Upper lobe of right lung (tissue), 1 donor: ENCODE measurements around the gene HSPB6. TPM values are rescaled to one million over a fixed set of nuclear protein-coding genes. Genes with fewer than 3 reads are reported as not detected.
A peak's percentile ranks its signal among the peaks of the same experiment; 100 is the strongest.

Experiments
- ATAC-seq: fragments of 200-7000 bp; cut with Tn5 transposase; one replicate; pipeline ENCODE4 v1.9.1; 2020; ENCODE audit warnings: mild to moderate bottlenecking, moderate library complexity
- DNase-seq: peaks from one replicate; pipeline ENCODE4 v3.0.0-alpha.2; 2020
- H3K27ac ChIP-seq: fragments of 200-600 bp; one replicate; pipeline ENCODE4 v1.8.0; 2022
- H3K27me3 ChIP-seq: fragments of 200-600 bp; one replicate; pipeline ENCODE4 v1.8.0; 2022; ENCODE audit warnings: mild to moderate bottlenecking
- H3K36me3 ChIP-seq: fragments of 200-600 bp; one replicate; pipeline ENCODE4 v1.8.0; 2022
- H3K4me1 ChIP-seq: fragments of 200-600 bp; one replicate; pipeline ENCODE4 v1.8.0; 2022
- H3K4me3 ChIP-seq: fragments of 200-600 bp; one replicate; pipeline ENCODE4 v1.8.0; 2022; ENCODE audit warnings: mild to moderate bottlenecking
- H3K9me3 ChIP-seq: fragments of 200-600 bp; one replicate; pipeline ENCODE4 v1.8.0; 2022
- intact Hi-C: fragments of 100-400 bp; cut with DNase I; formaldehyde crosslinking; loops from one replicate; pipeline ENCODE4 v1.11.0; 2022
- total RNA-seq: library from RNA; stranded (reverse); fragmentation: NEBNext Ultra II Directional; extraction: Animal tissue kit (Norgen Biotek cat#: 25700); gene quantifications from one replicate; pipeline ENCODE4 v1.2.1, GENCODE V29; 2021
- TF ChIP-seq, protein P1 (sequence below): fragments of 200-600 bp; IDR thresholded peaks from one replicate; pipeline ENCODE4 v1.8.0; 2022; ENCODE audit warnings: antibody characterized with exemption
- donor health status: DM: no; HTN: yes; CAD: no; lungs with severe emphysema.

HSPB6 gene
- total RNA-seq, 1 donor from 2014 or later = 41.3 TPM

DNA sequence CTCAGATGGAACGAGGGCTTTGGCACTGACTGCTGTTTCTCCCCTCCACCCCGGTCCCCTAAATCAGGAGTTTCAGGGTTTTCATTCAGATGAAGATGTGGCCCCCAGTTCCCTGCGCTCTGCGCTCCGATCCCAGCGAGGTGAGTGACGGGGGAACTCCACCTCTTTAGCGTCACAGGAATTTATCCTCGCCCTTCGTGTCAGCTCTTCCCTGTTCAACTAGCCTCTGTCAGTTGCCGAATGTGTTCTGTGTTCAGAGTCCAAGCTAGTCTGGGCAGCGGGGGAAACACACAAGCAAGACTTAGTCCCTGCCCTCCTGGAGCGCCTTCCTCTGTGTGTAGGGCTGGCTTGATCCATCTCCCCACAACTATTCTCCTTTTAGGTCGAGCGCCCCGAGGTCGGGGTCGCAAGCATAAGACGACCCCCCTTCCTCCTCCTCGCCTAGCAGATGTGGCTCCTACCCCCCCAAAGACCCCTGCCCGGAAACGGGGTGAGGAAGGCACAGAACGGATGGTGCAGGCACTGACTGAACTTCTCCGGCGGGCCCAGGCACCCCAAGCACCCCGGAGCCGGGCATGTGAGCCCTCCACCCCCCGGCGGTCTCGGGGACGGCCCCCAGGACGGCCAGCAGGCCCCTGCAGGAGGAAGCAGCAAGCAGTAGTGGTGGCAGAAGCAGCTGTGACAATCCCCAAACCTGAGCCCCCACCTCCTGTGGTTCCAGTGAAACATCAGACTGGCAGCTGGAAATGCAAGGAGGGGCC, 37.2 kb downstream of the HSPB6 start:
- ATAC-seq = no peak
- H3K4me3 ChIP-seq = peak overlapping the region; percentile 78
- H3K36me3 ChIP-seq = peaks cover 44% of the 10 kb centered on the region
- DNase-seq = no peak
- no peaks in the 10 kb centered on the region for H3K27me3 ChIP-seq
- H3K27ac ChIP-seq = no peak overlapping the region
- H3K4me1 ChIP-seq = peaks cover 24% of the 10 kb centered on the region
- no peaks in the 10 kb centered on the region for H3K9me3 ChIP-seq
- TF ChIP-seq, protein P1, sequence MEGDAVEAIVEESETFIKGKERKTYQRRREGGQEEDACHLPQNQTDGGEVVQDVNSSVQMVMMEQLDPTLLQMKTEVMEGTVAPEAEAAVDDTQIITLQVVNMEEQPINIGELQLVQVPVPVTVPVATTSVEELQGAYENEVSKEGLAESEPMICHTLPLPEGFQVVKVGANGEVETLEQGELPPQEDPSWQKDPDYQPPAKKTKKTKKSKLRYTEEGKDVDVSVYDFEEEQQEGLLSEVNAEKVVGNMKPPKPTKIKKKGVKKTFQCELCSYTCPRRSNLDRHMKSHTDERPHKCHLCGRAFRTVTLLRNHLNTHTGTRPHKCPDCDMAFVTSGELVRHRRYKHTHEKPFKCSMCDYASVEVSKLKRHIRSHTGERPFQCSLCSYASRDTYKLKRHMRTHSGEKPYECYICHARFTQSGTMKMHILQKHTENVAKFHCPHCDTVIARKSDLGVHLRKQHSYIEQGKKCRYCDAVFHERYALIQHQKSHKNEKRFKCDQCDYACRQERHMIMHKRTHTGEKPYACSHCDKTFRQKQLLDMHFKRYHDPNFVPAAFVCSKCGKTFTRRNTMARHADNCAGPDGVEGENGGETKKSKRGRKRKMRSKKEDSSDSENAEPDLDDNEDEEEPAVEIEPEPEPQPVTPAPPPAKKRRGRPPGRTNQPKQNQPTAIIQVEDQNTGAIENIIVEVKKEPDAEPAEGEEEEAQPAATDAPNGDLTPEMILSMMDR = no peak
- intact Hi-C loops = no loop called here

DNA sequence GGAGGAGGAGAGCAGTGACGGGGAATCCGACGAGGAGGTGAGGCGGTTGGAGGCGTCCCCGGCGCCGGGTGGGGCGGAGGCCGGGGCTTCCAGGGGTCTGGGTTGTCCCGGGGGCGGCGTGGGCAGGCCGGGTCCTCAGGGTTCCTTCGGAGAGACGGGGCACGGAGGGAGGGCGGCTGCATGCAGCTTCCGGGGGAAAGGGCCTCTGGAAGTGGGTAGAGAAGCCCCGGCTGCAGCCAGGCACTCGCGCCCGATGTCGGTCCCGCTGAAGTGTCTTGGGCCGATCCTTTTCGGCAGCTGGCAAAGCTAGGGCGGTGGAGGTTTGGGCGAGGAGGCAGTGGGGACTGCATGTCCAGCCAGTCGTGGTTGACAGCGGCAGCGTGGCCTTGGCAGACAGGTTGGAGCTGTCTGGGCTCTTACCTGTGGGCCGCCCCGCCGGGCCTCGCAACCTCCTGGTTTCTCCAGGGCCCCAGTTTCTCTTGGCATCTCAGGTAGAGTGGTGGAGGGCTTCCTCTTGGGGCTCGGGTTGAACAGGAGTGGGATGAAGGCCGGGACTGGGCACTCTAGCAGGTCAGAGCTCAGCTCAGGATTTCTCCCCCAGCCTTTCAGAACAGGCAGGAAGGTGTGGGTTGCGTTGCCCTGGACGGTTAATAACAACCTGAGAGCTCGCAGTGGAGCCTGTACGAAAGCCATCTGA, 38.3 kb downstream of the HSPB6 start:
- intact Hi-C loops = no loop called here

DNA sequence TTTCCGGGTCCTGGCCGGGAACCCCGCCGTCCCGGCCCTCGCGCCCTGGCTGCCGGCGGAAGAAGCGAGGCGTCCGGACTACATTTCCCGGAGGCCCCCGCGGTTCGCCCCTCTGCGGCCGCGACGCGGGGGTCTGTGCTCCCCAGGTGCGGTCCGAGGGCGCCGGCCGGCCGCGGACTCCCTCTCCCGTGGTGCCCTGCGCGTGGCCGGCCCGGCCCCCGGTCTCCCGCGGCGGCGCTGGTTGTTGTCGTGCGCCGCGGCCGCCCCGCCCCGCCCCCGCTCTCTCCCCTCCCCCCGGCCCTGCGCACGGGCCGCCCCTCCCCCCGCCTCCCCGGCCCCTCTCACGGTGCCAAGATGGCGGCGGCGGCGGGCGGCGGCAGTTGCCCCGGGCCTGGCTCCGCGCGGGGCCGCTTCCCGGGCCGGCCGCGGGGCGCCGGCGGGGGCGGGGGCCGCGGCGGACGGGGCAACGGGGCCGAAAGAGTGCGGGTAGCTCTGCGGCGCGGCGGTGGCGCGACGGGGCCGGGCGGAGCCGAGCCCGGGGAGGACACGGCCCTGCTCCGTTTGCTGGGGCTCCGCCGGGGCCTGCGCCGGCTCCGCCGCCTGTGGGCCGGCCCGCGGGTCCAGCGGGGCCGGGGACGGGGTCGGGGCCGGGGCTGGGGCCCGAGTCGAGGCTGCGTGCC, 39.0 kb downstream of the HSPB6 start, which contains the start of gene KMT2B:
Gene KMT2B, plus strand, starts transcription at position 339 of the 680 bp plus-strand sequence. Its CDS starts 16 bp downstream, at position 355.
- Histone ChIP-seq H3K36me3 (peaks cover 26% of the 10 kb centered on the region), H3K27ac (peak within 1 kb of the TSS; percentile 85), H3K4me1 (peaks cover 24% of the 10 kb centered on the region), H3K27me3 (no peaks in the 10 kb centered on the region), H3K4me3 (peak within 1 kb of the TSS; percentile 94), H3K9me3 (no peaks in the 10 kb centered on the region)
- DNase-seq = no peak
- intact Hi-C loops = no loop called here
- ATAC-seq = peak; percentile 78
- TF ChIP-seq, protein P1 = no peak

More for the DNA sequence above, 38.3 kb downstream of the HSPB6 start:
- H3K27me3 ChIP-seq = no peaks in the 10 kb centered on the region
- H3K36me3 ChIP-seq = peaks cover 33% of the 10 kb centered on the region
- no peaks in the 10 kb centered on the region for H3K9me3 ChIP-seq
- DNase-seq (peak; percentile 83), ATAC-seq (no peak)
- H3K4me1 ChIP-seq = peaks cover 24% of the 10 kb centered on the region
- peak overlapping the region; percentile 78 for H3K4me3 ChIP-seq
- peak overlapping the region; percentile 75 for H3K27ac ChIP-seq
- TF ChIP-seq, protein P1 = no peak

DNA sequence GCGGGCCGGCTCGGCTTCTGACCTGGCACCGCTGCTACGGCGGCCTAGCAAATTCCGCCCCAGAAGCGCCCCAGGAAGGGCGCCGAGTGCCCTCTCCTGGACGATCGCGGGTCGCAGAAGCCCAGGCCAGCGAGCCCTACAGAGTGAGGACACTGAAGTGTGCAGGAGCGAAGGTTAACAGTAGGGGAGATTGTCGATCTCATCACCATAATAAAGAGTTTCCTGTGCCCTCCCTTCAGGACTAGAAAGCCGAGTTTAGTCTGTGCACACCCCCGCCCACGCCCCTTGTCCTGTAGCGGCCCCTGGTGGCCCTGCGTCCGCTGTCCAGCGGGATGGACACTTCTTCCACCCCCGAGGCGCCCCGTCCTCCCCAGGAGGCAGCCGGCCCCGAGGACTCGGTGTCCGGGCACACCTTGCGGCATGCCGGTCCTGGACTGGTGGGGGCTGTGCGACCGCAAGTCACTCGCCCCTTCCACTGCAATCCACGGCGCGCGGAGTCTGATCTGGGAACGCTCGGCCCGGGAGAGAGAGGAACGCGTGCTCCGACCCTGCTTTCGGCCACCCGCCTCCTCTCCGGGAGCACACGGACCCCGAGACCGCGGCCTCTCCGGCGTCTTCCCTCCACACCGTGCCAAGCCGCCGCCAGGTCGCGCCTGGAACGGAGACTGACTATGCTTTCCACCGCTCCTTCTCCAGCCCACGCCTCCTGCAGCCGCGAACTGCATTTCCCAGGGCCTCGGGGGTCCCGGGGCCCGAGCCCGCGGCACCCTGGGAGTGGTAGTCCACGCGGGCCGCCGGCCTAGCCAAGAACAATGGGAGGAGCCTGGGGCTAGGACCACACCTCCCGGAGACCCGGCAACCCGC, 39.8 kb downstream of the HSPB6 start:
- H3K27me3 ChIP-seq = no peaks in the 10 kb centered on the region
- H3K9me3 ChIP-seq = no peaks in the 10 kb centered on the region
- intact Hi-C loops = no loop called here
- ATAC-seq = peak; percentile 93
- H3K4me3 ChIP-seq = peak overlapping the region; percentile 94
- H3K27ac ChIP-seq = peak overlapping the region; percentile 85
- TF ChIP-seq, protein P1 = peak; percentile 83
- peak; percentile 98 for DNase-seq
- H3K36me3 ChIP-seq = peaks cover 18% of the 10 kb centered on the region
- H3K4me1 ChIP-seq = peaks cover 24% of the 10 kb centered on the region
